Memory B cell (primary cell): Measurements from ENCODE around the gene DAB2IP.
"Not testable (repeated sequence)": the region's sequence is repeated elsewhere in the genome, so short reads cannot be mapped to it uniquely, and the experiment has no call there.

Experiments used
- ATAC-seq: fragments of 150-1000 bp; cut with Tn5 transposase; 2 replicates; pipeline ENCODE4 v1.10.0; 2021; ENCODE audit warnings: low read depth, mild to moderate bottlenecking, moderate library complexity
- DNase-seq, 2 donors: peaks; one replicate each; pipeline ENCODE4 v3.0.0; 2022; ENCODE audit warnings: low spot score in 2 of 2
- H3K27ac Mint-ChIP-seq: one replicate; pipeline ENCODE4 v1.8.0; 2022; ENCODE audit warnings: mild to moderate bottlenecking, moderate library complexity, mixed read lengths
- H3K27me3 Mint-ChIP-seq: one replicate; pipeline ENCODE4 v1.8.0; 2022; ENCODE audit warnings: mixed read lengths
- H3K36me3 Mint-ChIP-seq: one replicate; pipeline ENCODE4 v1.8.0; 2022; ENCODE audit warnings: mild to moderate bottlenecking, mixed read lengths
- H3K4me1 Mint-ChIP-seq: one replicate; pipeline ENCODE4 v1.8.0; 2022; ENCODE audit warnings: mixed read lengths
- H3K4me3 Mint-ChIP-seq: one replicate; pipeline ENCODE4 v1.8.0; 2022; ENCODE audit warnings: mild to moderate bottlenecking, moderate library complexity, mixed read lengths
- H3K9me3 Mint-ChIP-seq: one replicate; pipeline ENCODE4 v1.8.0; 2022; ENCODE audit warnings: mixed read lengths

The DAB2IP gene

DNA sequence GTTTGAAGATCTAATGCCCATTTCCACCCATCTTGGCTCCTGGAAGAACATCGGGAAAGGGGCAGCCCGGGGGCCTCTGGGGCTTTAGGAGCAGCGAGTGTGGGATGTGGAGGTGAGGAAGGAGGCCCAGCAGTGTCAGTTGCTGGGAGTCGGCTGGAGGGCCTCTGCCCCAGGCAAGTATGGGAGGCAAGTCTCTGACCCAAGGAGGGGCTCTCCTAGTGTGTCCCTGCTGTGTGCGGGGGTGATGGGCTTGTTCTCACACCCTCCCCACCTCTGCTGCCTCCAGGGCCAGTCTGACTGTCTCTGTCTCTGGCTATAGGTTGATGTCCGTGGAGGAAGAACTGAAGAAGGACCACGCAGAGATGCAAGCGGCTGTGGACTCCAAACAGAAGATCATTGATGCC lies 129.7 kb downstream of the DAB2IP start:
- H3K9me3 Mint-ChIP-seq = peaks cover 6% of the 10 kb centered on the region
- H3K4me3 Mint-ChIP-seq = no peak overlapping the region
- peaks cover 11% of the 10 kb centered on the region for H3K27me3 Mint-ChIP-seq
- H3K27ac Mint-ChIP-seq = no peak overlapping the region
- no peak for DNase-seq
- peaks cover 8% of the 10 kb centered on the region for H3K4me1 Mint-ChIP-seq
- ATAC-seq = no peak
- H3K36me3 Mint-ChIP-seq = peaks cover 6% of the 10 kb centered on the region

DNA sequence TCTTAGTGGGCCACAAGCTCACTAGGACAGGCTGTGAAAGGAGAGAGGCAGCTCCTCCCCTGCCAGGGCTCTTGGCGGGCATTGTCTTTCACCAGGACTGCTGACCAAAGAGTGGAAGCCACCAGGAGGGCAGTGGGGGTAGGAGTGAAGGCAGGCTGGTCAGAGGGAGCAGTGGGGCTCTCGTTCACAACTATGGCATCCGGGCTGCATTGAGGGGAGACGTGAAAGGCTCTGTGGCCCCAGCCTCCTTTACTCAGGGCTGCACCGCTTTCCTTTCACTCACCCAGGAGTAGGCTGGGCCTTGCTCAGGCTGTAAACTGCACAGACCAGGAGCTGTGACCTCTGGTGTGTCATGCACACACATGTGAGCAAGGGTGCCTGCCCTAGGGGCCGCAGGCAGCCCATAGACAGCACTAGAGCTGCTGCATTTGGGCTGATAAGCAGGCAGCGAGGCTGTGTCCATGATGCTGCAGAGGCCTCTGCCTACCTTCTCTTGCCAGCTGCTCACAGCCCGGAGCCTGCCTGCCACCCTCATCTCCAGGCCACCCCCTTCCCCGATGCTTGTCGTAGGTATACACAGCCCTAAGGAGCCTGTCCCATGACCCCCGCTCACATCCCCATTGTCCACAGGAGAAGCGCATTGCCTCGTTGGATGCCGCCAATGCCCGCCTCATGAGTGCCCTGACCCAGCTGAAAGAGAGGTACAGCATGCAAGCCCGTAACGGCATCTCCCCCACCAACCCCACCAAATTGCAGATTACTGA lies 130.4 kb downstream of the DAB2IP start:
- no peak for DNase-seq
- ATAC-seq = no peak
- Mint-ChIP-seq H3K36me3 (peaks cover 6% of the 10 kb centered on the region), H3K4me3 (no peak overlapping the region), H3K4me1 (peaks cover 8% of the 10 kb centered on the region), H3K9me3 (peaks cover 6% of the 10 kb centered on the region), H3K27ac (no peak overlapping the region), H3K27me3 (peaks cover 16% of the 10 kb centered on the region)

DNA sequence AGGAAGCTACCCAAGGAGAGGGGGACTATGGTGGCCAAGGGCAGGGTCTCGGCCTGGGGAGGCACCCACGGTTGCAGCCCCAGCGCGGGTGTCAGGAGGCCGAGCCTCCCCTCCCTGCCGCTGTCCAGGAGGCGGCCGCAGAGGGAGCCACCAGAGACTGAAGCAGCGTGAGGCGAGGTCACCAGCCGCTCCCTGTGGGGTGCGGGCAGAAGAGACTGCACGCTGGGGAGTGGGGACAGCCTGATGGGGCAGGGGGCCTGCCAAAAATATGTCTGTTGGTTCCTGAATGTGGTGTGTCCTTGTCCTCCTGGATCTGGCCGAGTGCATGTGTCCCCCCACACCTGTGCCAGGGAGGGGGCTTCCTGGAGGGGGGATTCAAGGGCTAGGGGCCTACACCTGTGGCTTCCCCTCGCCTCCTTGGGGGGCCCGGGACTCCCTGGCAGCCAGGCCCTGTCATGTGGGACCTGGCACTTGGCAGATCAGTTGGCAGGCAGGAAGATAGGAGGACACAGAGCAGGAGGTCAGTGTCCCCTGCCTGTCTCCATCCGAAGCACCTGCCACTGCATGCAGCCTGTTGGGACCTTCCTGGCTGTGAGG lies 131.2 kb downstream of the DAB2IP start:
- Mint-ChIP-seq H3K4me3 (no peak overlapping the region), H3K9me3 (peaks cover 6% of the 10 kb centered on the region), H3K27me3 (peaks cover 19% of the 10 kb centered on the region), H3K4me1 (peaks cover 8% of the 10 kb centered on the region), H3K27ac (no peak overlapping the region), H3K36me3 (peaks cover 6% of the 10 kb centered on the region)
- ATAC-seq (no peak), DNase-seq (no peak)

DNA sequence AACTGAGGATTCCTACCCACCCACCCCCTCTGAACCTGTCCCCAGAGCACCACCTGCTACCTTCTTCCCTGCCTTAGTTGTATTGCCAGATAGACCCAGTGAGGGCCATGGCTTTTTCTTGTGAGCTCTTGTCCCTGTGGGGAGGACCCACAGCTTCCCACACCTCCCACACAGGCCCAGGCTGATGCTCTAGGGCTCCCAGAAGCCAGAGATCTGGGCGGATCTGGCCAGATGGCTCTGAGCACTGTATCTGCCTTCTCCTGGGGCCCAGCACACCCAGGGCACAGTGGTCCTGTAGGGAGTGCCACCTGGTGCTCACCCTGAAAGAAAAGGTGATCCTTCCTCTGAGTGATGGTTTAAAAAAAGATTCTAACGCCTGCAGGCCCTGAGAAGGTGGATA lies 131.7 kb downstream of the DAB2IP start:
- Mint-ChIP-seq H3K4me1 (peaks cover 8% of the 10 kb centered on the region), H3K27me3 (peaks cover 19% of the 10 kb centered on the region), H3K9me3 (peaks cover 5% of the 10 kb centered on the region), H3K4me3 (no peak overlapping the region), H3K36me3 (peaks cover 6% of the 10 kb centered on the region), H3K27ac (no peak overlapping the region)
- DNase-seq (no peak), ATAC-seq (no peak)

DNA sequence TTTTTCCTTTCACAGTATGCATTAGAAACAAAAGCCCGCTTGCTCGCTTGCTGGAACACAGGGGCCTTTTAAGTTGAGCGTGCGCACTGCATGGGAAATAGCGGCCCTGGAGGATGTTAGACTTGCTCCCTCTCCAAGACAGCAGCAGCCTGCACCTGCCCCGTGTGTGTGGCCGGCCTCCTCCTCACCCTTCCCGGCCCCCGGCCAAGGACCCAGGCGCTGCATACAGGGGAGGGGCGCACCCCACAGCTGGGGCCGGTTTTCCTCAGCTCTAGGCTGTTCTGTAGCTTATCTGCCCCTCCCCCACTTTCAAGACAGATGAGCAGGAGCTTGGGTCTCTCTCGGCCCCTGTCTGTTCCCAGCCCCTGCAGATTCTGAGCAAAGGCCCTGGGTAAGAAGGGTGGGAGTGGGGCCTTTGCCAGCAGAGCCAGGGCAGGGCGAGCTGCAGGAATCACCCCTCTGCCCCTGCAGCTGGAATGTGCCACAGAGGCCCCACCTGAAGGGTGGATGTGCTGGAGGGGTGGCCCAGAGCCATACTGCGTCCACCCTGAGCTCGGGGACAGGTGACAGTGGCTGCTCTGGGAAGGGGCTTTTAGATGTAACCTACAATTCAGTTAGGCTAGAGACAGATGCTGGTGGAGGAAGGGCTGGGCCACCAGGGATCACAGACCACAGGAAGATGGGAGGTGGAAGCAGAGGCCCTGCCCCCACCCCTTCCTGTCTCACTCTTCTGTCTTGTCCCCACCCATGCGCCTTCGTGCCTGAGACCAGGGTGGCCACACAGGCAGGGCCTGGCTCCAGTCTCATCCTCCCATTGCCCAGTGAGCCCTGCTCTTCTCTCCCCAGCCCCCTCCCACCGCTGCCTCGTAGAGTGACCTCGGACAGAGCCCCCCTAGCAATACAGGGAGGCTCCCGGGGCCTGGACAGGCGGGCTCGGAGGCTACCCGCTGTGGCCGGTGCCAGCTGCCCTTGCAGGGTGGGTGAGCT lies 132.4 kb downstream of the DAB2IP start:
- H3K36me3 Mint-ChIP-seq = peaks cover 4% of the 10 kb centered on the region
- peaks cover 2% of the 10 kb centered on the region for H3K9me3 Mint-ChIP-seq
- no peak overlapping the region for H3K27ac Mint-ChIP-seq
- H3K4me3 Mint-ChIP-seq = no peak overlapping the region
- ATAC-seq (no peak), DNase-seq (no peak)
- H3K27me3 Mint-ChIP-seq = peaks cover 22% of the 10 kb centered on the region
- peaks cover 8% of the 10 kb centered on the region for H3K4me1 Mint-ChIP-seq

DNA sequence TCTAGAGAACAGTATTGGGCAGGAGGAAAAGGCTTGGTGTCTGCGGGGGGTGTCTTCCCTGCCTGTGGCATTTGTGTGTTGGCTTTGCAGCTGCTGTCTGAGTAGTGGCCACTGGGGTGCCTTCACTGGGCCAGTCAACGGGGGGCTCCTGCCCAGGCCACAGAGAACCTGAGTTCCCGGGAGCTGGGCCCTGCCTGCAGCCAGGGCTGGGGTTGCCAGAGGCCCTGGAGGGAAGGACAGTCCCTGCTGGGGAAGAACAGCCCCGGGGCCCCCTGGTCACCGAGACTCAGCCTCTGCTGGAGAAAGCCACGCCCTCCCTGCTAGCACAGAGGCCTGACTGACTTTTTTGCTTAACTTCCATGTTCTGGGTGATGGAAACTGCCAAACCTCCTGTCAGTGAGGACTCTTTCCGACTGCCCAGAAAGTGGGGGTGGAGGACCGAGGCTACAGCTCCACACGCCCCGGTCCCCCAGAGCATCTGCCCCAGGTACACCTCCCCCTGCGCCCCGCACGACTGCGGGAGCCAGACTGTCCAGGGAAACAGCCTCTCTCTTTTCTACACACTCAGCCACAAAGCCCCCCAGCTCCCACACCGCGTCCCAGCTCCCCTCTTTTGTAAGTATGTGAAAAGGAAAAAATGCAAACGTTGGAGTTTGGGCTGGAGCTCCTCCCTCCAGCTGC lies 133.4 kb downstream of the DAB2IP start:
- H3K36me3 Mint-ChIP-seq = peaks cover 2% of the 10 kb centered on the region
- ATAC-seq (no peak), DNase-seq (no peak)
- no peak overlapping the region for H3K4me3 Mint-ChIP-seq
- H3K9me3 Mint-ChIP-seq = no peaks in the 10 kb centered on the region
- peaks cover 5% of the 10 kb centered on the region for H3K4me1 Mint-ChIP-seq
- peaks cover 25% of the 10 kb centered on the region for H3K27me3 Mint-ChIP-seq
- no peak overlapping the region for H3K27ac Mint-ChIP-seq

DNA sequence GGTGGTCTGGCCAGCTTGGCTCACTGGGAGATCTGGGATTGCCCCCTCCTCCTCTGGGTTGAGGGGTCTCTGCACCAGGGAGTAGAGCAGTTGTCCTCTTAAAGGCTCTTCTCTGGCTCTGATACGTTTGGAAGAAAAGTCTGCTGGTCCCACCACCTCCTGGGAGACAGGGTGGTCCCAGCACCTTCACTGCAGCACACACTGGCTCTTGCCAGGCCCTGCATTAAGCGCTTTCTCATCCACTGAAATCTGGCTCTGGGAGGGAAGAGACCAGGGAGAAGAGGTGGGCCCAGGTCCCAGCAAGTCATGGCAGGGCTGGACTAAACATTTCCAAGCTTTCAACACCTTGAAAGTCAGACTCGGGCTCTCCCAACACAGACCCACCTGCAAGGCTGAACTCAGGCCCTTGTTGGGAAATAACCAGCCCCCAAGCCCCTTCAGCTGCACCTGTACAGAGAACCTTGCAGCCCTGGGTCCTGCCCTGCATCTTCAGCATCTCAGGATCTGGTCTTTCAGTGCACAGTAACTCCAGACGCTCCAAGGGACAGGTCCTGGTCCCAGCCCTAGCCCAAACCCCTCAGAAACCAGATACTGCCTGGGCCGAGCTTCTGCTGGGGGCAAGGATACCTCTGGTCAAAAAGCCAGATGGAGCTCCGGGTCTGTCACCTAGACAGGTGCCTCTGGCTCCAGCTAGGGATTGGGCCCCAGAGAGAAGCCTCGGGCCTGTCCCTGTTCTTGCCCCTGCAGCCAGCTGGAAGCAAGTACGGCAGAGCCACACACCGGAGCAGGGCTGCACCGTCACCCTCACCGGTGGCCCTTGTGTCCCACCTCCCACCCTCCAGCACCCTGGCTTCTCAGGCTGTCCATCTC lies 134.5 kb downstream of the DAB2IP start:
- peaks cover 2% of the 10 kb centered on the region for H3K36me3 Mint-ChIP-seq
- ATAC-seq (no peak), DNase-seq (no peak)
- no peak overlapping the region for H3K4me3 Mint-ChIP-seq
- peaks cover 3% of the 10 kb centered on the region for H3K4me1 Mint-ChIP-seq
- no peaks in the 10 kb centered on the region for H3K9me3 Mint-ChIP-seq
- peaks cover 20% of the 10 kb centered on the region for H3K27me3 Mint-ChIP-seq
- H3K27ac Mint-ChIP-seq = no peak overlapping the region

DNA sequence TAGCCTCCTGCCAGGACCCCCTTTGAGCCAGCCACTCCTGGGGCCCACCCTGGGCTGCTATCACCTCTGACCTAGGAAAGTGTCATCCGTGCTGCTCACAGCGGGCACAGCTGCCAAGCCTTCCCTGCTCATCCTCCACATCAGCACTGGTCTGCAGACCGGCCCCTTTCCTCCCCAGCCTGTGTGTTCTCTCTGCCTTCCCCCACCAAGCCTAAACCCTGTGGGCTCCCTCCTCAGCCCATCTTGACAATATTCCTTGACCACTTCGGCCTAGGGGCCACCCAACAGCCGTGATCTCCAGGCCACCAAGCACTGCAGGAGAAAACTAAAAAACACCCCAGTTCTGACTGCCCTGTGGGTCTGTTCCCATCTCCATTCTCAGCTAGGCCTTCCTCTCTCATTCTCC lies 135.1 kb downstream of the DAB2IP start:
- Mint-ChIP-seq H3K36me3 (peaks cover 2% of the 10 kb centered on the region), H3K27me3 (peaks cover 21% of the 10 kb centered on the region), H3K4me3 (no peak overlapping the region), H3K9me3 (no peaks in the 10 kb centered on the region), H3K27ac (no peak overlapping the region), H3K4me1 (peaks cover 3% of the 10 kb centered on the region)
- ATAC-seq (no peak), DNase-seq (no peak)

DNA sequence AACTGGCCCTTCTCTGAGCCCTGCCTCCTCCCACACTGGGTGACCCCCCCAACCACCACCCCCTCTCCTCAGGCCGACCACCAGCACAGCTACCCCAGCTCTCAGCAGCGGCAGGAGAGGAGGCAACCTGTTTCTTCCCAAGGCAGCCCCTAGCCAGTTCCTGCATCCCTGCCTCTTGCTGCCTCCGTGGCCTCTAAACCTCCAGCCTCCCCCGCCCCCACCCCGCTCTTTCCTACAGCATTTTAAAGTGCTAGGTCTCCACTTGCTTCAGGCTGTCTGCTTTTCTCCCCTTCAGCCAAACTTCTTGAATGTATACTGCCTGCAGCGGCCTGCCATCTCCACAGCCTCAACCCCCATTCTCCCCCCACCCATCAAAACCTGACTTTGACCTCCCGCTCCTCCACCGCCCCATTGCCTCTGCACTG lies 135.6 kb downstream of the DAB2IP start:
- H3K27ac Mint-ChIP-seq = no peak overlapping the region
- DNase-seq (no peak), ATAC-seq (no peak)
- no peaks in the 10 kb centered on the region for H3K9me3 Mint-ChIP-seq
- H3K27me3 Mint-ChIP-seq = peaks cover 22% of the 10 kb centered on the region
- H3K36me3 Mint-ChIP-seq = peaks cover 2% of the 10 kb centered on the region
- H3K4me3 Mint-ChIP-seq = no peak overlapping the region
- H3K4me1 Mint-ChIP-seq = peaks cover 3% of the 10 kb centered on the region

DNA sequence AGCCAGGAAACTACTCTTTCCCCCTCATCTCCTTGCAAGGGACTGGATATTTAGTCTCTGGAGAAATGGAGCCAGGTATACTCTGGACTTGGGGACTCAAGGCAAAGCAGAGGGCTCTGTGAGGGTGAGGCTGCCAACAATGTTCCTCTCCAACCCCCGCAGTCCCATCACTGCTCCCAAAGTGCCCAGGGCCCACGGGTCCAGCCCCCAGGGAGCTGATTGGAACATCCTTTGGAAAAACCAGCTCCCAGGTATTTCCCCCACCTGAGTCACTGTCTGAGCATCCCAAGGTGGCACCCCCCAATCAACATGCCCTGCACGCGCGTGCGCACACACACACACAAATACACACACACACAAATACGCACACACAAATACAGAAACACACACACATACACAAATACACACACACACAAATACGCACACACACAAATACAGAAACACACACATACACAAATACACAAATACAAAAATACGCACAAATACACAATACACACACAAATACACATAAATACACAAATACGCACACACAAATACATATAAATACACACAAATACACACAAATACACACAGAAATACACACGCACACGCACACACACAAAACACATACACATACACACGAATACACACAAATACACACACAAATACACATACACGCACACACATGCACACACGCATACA lies 137.4 kb downstream of the DAB2IP start:
- H3K36me3 Mint-ChIP-seq = no peaks in the 10 kb centered on the region
- H3K4me1 Mint-ChIP-seq = peaks cover under 1% of the 10 kb centered on the region
- DNase-seq = no peak
- no peak overlapping the region for H3K27ac Mint-ChIP-seq
- ATAC-seq = no peak
- no peaks in the 10 kb centered on the region for H3K9me3 Mint-ChIP-seq
- peaks cover 20% of the 10 kb centered on the region for H3K27me3 Mint-ChIP-seq
- H3K4me3 Mint-ChIP-seq = no peak overlapping the region

DNA sequence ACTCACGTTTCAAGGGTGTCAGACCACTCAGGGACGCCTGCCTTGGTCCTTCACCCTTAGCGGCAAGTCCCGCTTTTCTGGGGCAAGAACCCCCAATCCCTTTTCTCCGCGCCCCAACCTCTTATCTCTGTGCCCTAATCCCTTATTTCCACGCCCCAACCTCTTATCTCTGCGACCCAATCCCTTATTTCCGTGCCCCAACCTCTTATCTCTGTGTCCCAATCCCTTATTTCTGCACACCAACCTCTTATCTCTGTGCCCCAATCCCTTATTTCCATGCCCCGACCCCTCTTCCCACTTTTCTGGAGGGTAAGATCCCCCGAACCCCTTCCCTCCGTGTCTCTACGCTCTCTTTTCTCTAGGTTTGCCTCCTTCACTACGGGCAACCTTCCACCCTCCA lies 139.4 kb downstream of the DAB2IP start:
- DNase-seq = no peak
- H3K9me3 Mint-ChIP-seq = no peaks in the 10 kb centered on the region
- H3K4me3 Mint-ChIP-seq = no peak overlapping the region
- no peaks in the 10 kb centered on the region for H3K4me1 Mint-ChIP-seq
- no peak for ATAC-seq
- H3K27ac Mint-ChIP-seq = no peak overlapping the region
- H3K27me3 Mint-ChIP-seq = peaks cover 20% of the 10 kb centered on the region
- H3K36me3 Mint-ChIP-seq = no peaks in the 10 kb centered on the region

DNA sequence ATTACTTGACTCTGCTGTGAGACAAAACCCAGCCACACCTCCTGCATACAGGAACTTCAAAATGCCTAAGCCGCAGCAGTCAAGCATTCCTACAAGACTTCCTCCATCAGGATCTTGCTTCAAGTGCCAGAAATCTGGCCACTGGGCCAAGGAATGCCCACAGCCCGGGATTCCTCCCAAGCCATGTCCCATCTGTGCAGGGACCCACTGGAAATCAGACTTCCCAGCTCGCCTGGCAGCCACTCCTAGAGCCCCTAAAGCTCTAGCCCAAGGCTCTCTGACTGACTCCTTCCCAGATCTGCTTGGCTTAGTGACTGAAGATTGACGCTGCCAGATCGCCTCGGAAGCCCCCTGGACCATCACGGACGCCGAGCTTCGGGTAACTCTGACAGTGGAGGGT lies 141.0 kb downstream of the DAB2IP start:
- not testable (repeated sequence) for H3K4me1 Mint-ChIP-seq, H3K36me3 Mint-ChIP-seq, H3K27ac Mint-ChIP-seq, H3K9me3 Mint-ChIP-seq, ATAC-seq, H3K4me3 Mint-ChIP-seq, DNase-seq
- H3K27me3 Mint-ChIP-seq = peaks cover 14% of the 10 kb centered on the region
